HepG2 (cell line): Measurements from ENCODE around the gene AP3D1. TPM values are rescaled to one million over a fixed set of nuclear protein-coding genes. Genes with fewer than 3 reads are reported as not detected.

Experiments
- ARID4A ChIP-seq: sonication (generic); formaldehyde crosslinking; IDR thresholded peaks from 2 replicates; pipeline ENCODE4 v1.5.0; 2020; ENCODE audit warnings: mild to moderate bottlenecking, missing genetic modification reagents, borderline replicate concordance
- KDM2A ChIP-seq: sonication (generic); formaldehyde crosslinking; IDR thresholded peaks from 2 replicates; pipeline ENCODE4 v1.4.0; 2020; ENCODE audit warnings: low read depth, missing genetic modification reagents, borderline replicate concordance
- LCORL ChIP-seq, 2 experiments: fragments of 450-650 bp in 1 of 2; sonication (generic) in 1 of 2; formaldehyde crosslinking in 1 of 2; IDR thresholded peaks; 2 replicates each; pipeline versions ENCODE4 v1.5.0 to v1.6.1; 2017 to 2020; ENCODE audit warnings: antibody characterized with exemption in 1 of 2, missing genetic modification reagents in 1 of 2
- LRRFIP1 ChIP-seq: sonication (generic); formaldehyde crosslinking; conservative IDR thresholded peaks from 2 replicates; pipeline ENCODE4 v1.4.0; 2020; ENCODE audit warnings: missing genetic modification reagents
- MEIS1 ChIP-seq: sonication (generic); formaldehyde crosslinking; IDR thresholded peaks from 2 replicates; pipeline ENCODE4 v1.9.0; 2021; ENCODE audit warnings: mild to moderate bottlenecking, missing genetic modification reagents, moderate library complexity, borderline replicate concordance
- MIXL1 ChIP-seq: IDR thresholded peaks from 2 replicates; pipeline ENCODE4 v1.6.1; 2016
- NFRKB ChIP-seq: fragments of 450-650 bp; IDR thresholded peaks from 2 replicates; pipeline ENCODE4 v1.6.1; 2017
- TBL1XR1 ChIP-seq: fragments of 150-350 bp; IDR thresholded peaks from 2 replicates; pipeline ENCODE4 v1.6.1; 2014; ENCODE audit warnings: borderline replicate concordance, low read length; ENCODE audit not compliant: partially characterized antibody
- ZBTB33 ChIP-seq: sonication (generic); formaldehyde crosslinking; IDR thresholded peaks from 2 replicates; pipeline ENCODE4 v1.4.0; 2020; ENCODE audit warnings: missing genetic modification reagents
- ZBTB46 ChIP-seq: sonication (generic); formaldehyde crosslinking; IDR thresholded peaks from 2 replicates; pipeline ENCODE4 v1.4.0; 2020; ENCODE audit warnings: mild to moderate bottlenecking, missing genetic modification reagents, borderline replicate concordance
- ZKSCAN8 ChIP-seq: IDR thresholded peaks from 2 replicates; pipeline ENCODE4 v1.6.1; 2016; ENCODE audit warnings: borderline replicate concordance, missing genetic modification reagents, missing compliant biosample characterization
- ZNF431 ChIP-seq: sonication (generic); formaldehyde crosslinking; IDR thresholded peaks from 2 replicates; pipeline ENCODE4 v1.9.0; 2022; ENCODE audit warnings: missing genetic modification reagents, low read depth, mild to moderate bottlenecking, borderline replicate concordance
- ZNF691 ChIP-seq: sonication (generic); formaldehyde crosslinking; IDR thresholded peaks from 2 replicates; pipeline ENCODE4 v1.4.0; 2020; ENCODE audit warnings: missing genetic modification reagents, low read depth, mild to moderate bottlenecking, borderline replicate concordance
- ZNF749 ChIP-seq: sonication (generic); formaldehyde crosslinking; IDR thresholded peaks from 2 replicates; pipeline ENCODE4 v1.8.0; 2022; ENCODE audit warnings: mild to moderate bottlenecking, missing genetic modification reagents, moderate library complexity, borderline replicate concordance
- polyA plus RNA-seq, 8 experiments: library from polyadenylated mRNA; depleted of rRNA in 3 of 8; stranded (reverse) in 7 of 8; unstranded in 1 of 8; fragments of >200 nt; fragmentation: Illumina TruSeq in 4 of 8; extraction: Trizol in 4 of 8; gene quantifications; 2 replicates each; pipeline versions ENCODE4 v1.2.1 to v1.2.3, GENCODE V29; 2011 to 2016; ENCODE audit warnings: low read depth in 4 of 8, missing spikeins in 1 of 8, mixed read lengths in 1 of 8; ENCODE audit not compliant: insufficient read depth in 1 of 8
- total RNA-seq, 5 experiments: library from RNA; depleted of rRNA; stranded (reverse); fragments of >200 nt; fragmentation: Illumina TruSeq; extraction: Trizol; gene quantifications; 2 replicates each; pipeline ENCODE4 v1.2.3, GENCODE V29; 2016; ENCODE audit warnings: low read depth in 1 of 5

The AP3D1 gene
- total and polyA plus RNA-seq, 2 of the 13 experiments (the other 11 are each of a cell fraction or from before 2014, with no cell fraction given), result 68.0 to 82.6 TPM

- peak; percentile 62; the same call in 1 of the 2 replicates for TF ChIP-seq ARID4A
- TF ChIP-seq NFRKB, result no peak
- TF ChIP-seq KDM2A (CRISPR knock-in tag), result peak; percentile 65
- no peak for TF ChIP-seq ZNF749
- peak; percentile 42; the same call in 1 of the 2 replicates for TF ChIP-seq ZNF431
- no peak for TF ChIP-seq TBL1XR1
- TF ChIP-seq MEIS1, result peak; percentile 73; the same call in 1 of the 2 replicates
- no peak for TF ChIP-seq ZBTB33
- no peak for TF ChIP-seq LCORL (IDR thresholded peaks at IDR 0.05)
- TF ChIP-seq LCORL (CRISPR knock-in tag; IDR thresholded peaks at IDR 0.05), result no peak; the same call in 1 of the 2 replicates
- no peak; the same call in none of the 2 replicates for TF ChIP-seq ZNF691 (CRISPR knock-in tag)
- no peak for TF ChIP-seq LRRFIP1 (CRISPR knock-in tag)
- TF ChIP-seq ZKSCAN8 (CRISPR knock-in tag), result peak; percentile 75
- TF ChIP-seq ZBTB46, result no peak; the same call in 1 of the 2 replicates
- 0 out of 2 replicates have a peak, but pooled peaks have one; percentile 36 for TF ChIP-seq MIXL1 (CRISPR knock-in tag)
Measured at GRCh38 chr19:2061495-2062388, 89.6 kb downstream of the AP3D1 start (continued).
